Uterus (tissue), 4 donors: Measurements from ENCODE around the gene TPST2. TPM values are rescaled to one million over a fixed set of nuclear protein-coding genes. Genes with fewer than 3 reads are reported as not detected.

ENCODE experiments used
- DNase-seq, 2 donors: peaks; one replicate each; pipeline ENCODE4 v3.0.0-alpha.2; 2019 to 2020
- H3K27ac ChIP-seq, 2 donors: fragments of 200-600 bp; sonication (generic); 1 replicate in 1 of 2; 2 replicates in 1 of 2; pipeline ENCODE4 v1.5.1; 2016 to 2018
- H3K27me3 ChIP-seq, 2 donors: fragments of 200-600 bp; sonication (generic); one replicate each; pipeline ENCODE4 v1.5.1; 2018 to 2019; ENCODE audit warnings: control low read depth in 1 of 2
- H3K36me3 ChIP-seq, 2 donors: fragments of 200-600 bp; sonication (generic); one replicate each; pipeline ENCODE4 v1.5.1; 2019; ENCODE audit warnings: control low read depth in 1 of 2
- H3K4me1 ChIP-seq, 2 donors: fragments of 200-600 bp; sonication (generic); one replicate each; pipeline ENCODE4 v1.5.1; 2018 to 2019; ENCODE audit warnings: control low read depth in 1 of 2
- H3K4me3 ChIP-seq, 2 donors: fragments of 200-600 bp; sonication (generic); 1 replicate in 1 of 2; 2 replicates in 1 of 2; pipeline ENCODE4 v1.5.1; 2018 to 2019; ENCODE audit warnings: mild to moderate bottlenecking in 1 of 2
- H3K9me3 ChIP-seq, 2 donors: fragments of 200-600 bp; sonication (generic); one replicate each; pipeline ENCODE4 v1.5.1; 2019; ENCODE audit warnings: control low read depth in 1 of 2
- POLR2A ChIP-seq, 2 donors: fragments of 450-650 bp; IDR thresholded peaks; one replicate each; pipeline ENCODE4 v1.6.1; 2016; ENCODE audit warnings: antibody characterized with exemption in 2 of 2, mild to moderate bottlenecking in 1 of 2, moderate library complexity in 1 of 2
- intact Hi-C: fragments of 100-400 bp; cut with DNase I; formaldehyde crosslinking; loops from one replicate; pipeline ENCODE4 v1.15.1; 2023; ENCODE audit warnings: low total_unique reads
- total RNA-seq, 4 donors: library from RNA; depleted of rRNA in 3 of 4; stranded (reverse); fragments of >200 nt in 3 of 4; gene quantifications; one replicate each; pipeline versions ENCODE4 v1.1.0 to v1.2.4, GENCODE V29; 2014 to 2023
- TF ChIP-seq, protein P1 (sequence below), 4 experiments: fragments of 200-600 bp in 2 of 4; fragments of 450-650 bp in 2 of 4; sonication (generic) in 2 of 4; IDR thresholded peaks; one replicate each; pipeline ENCODE4 v1.5.1; 2016 to 2019; ENCODE audit warnings: antibody characterized with exemption in 4 of 4, mild to moderate bottlenecking in 2 of 4, moderate library complexity in 1 of 4
- donor health status: DM: yes; HTN: yes; CAD: no.

TPST2 gene
- total RNA-seq, 4 donors from 2014 or later = 32.4 to 71.5 (median 43.8) TPM

DNA sequence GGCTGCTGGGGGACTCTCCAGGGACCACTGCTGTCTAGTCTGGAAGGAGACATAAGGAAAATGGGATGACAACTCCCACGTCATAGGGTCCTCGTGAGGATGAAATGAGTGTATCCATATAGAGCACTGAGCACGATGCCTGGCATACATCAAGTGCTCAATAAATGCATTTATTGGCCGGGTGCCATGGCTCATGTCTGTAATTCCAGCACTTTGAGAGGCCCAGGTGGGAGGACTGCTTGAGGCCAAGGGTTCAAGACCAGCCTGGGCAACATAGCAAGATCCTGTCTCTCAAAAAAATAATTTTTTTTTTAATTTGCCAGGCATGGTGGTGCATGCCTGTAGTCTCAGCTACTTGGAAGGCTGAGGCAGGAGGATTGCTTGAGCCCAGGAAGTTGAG is 12.2 kb upstream of the TPST2 start:
- no peak for DNase-seq
- no peaks in the 10 kb centered on the region for H3K36me3 ChIP-seq
- TF ChIP-seq POLR2A (IDR thresholded peaks at IDR 0.05) = no peak
- TF ChIP-seq, protein P1, sequence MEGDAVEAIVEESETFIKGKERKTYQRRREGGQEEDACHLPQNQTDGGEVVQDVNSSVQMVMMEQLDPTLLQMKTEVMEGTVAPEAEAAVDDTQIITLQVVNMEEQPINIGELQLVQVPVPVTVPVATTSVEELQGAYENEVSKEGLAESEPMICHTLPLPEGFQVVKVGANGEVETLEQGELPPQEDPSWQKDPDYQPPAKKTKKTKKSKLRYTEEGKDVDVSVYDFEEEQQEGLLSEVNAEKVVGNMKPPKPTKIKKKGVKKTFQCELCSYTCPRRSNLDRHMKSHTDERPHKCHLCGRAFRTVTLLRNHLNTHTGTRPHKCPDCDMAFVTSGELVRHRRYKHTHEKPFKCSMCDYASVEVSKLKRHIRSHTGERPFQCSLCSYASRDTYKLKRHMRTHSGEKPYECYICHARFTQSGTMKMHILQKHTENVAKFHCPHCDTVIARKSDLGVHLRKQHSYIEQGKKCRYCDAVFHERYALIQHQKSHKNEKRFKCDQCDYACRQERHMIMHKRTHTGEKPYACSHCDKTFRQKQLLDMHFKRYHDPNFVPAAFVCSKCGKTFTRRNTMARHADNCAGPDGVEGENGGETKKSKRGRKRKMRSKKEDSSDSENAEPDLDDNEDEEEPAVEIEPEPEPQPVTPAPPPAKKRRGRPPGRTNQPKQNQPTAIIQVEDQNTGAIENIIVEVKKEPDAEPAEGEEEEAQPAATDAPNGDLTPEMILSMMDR (IDR thresholded peaks at IDR 0.05) = no peak
- intact Hi-C loops = no loop called here
- no peaks in the 10 kb centered on the region for H3K4me1 ChIP-seq
- no peaks in the 10 kb centered on the region for H3K27me3 ChIP-seq
- H3K27ac ChIP-seq = no peak overlapping the region
- no peaks in the 10 kb centered on the region for H3K9me3 ChIP-seq
- no peak overlapping the region for H3K4me3 ChIP-seq

DNA sequence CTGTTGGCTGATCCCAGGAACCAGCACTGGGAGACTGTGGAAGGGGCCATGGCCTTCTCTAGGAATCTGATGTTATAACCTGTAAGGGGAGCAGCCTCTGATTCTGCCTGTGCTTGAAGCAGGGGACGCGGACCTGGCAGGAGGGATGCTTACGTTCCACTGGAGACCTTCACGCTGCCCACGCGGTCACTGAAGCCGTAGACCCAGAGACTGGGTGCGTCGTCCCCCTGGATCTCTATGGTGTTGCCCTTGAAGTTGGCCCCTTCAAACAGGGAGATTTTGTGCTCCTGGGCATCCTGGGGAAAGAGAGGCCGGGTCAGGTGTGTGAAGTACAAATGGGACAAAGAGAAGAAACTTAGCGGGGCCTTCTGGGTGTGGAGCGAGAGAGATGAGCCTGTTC is 11.8 kb upstream of the TPST2 start:
- DNase-seq = no peak
- Histone ChIP-seq H3K4me1 (no peaks in the 10 kb centered on the region), H3K27me3 (no peaks in the 10 kb centered on the region), H3K36me3 (no peaks in the 10 kb centered on the region), H3K9me3 (no peaks in the 10 kb centered on the region), H3K27ac (no peak overlapping the region), H3K4me3 (no peak overlapping the region)
- intact Hi-C loops = no loop called here
- no peak for TF ChIP-seq POLR2A (IDR thresholded peaks at IDR 0.05)
- TF ChIP-seq, protein P1 (IDR thresholded peaks at IDR 0.05) = no peak

DNA sequence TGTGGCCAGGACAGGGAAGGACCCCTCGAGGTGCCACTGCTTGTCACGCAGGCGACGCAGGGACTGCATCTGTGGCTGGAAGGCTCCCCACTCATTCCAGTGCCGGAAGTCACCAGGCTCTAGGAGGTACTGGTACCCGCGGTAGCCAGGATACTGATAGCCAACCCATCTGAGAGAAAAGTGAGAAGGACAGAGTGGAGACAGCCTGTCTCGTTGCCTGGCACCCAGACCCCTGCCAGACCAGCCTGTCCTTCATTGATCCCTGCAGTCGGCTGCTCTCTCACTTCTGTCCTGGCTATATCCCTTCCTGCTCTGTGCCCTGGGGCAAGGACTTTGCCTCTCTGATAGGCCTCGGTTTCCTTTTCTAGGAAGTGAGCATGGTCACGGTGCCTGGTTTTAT is 9.6 kb upstream of the TPST2 start:
- H3K9me3 ChIP-seq = no peaks in the 10 kb centered on the region
- no peak overlapping the region for H3K27ac ChIP-seq
- no peaks in the 10 kb centered on the region for H3K4me1 ChIP-seq
- no peak overlapping the region for H3K4me3 ChIP-seq
- DNase-seq = no peak
- intact Hi-C loops = no loop called here
- TF ChIP-seq POLR2A (IDR thresholded peaks at IDR 0.05) = no peak
- TF ChIP-seq, protein P1 (IDR thresholded peaks at IDR 0.05) = no peak
- H3K27me3 ChIP-seq = no peaks in the 10 kb centered on the region
- H3K36me3 ChIP-seq = no peaks in the 10 kb centered on the region

DNA sequence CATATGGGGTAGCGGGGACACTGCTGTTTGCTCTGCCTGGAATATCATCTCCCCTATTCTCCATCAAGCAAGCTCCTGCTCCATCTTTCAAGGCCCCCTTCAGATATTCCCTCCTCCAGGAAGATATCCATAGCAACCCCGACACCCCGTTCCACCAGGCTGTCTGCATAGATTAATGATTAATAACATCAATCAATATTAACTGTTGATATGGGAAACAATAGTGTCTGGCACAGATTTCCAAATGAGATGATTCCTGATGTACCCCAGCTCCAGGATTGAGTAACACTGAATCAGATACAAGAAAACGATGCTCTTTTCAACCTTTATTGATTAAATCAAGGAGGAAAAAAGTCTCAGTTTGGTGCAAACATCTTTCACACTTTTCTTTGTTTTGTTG is 7.5 kb upstream of the TPST2 start:
- H3K27ac ChIP-seq = no peak overlapping the region

DNA sequence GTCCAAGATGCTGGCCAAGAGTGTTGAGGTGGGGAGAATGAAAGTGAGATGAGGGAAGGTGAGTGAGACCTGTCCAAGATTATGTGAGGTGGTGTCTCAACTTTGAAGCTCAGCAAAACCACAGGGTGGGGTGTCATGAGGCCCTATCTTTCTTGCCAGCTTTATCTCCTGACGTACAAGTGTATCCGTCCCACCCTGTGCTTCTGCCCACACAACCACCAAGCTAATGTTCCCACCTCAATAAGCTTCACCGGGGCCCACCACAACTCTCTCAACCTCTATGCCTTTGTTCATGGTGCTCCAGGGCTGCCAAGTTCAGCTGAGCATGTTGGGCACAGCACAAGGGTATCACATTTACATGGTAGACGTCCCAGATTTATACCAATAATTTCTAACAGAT is 7.1 kb upstream of the TPST2 start:
- no peaks in the 10 kb centered on the region for H3K4me1 ChIP-seq
- intact Hi-C loops = no loop called here
- DNase-seq = no peak
- TF ChIP-seq POLR2A (IDR thresholded peaks at IDR 0.05) = no peak
- TF ChIP-seq, protein P1 (IDR thresholded peaks at IDR 0.05) = no peak
- no peaks in the 10 kb centered on the region for H3K36me3 ChIP-seq
- no peak overlapping the region for H3K27ac ChIP-seq
- no peaks in the 10 kb centered on the region for H3K9me3 ChIP-seq
- H3K27me3 ChIP-seq = no peaks in the 10 kb centered on the region
- no peak overlapping the region for H3K4me3 ChIP-seq

More for the DNA sequence above, 7.5 kb upstream of the TPST2 start:
- intact Hi-C loops = no loop called here
- Histone ChIP-seq H3K9me3 (no peaks in the 10 kb centered on the region), H3K27me3 (no peaks in the 10 kb centered on the region), H3K4me3 (no peak overlapping the region), H3K36me3 (no peaks in the 10 kb centered on the region), H3K4me1 (no peaks in the 10 kb centered on the region)
- TF ChIP-seq, protein P1 (IDR thresholded peaks at IDR 0.05) = no peak
- TF ChIP-seq POLR2A (IDR thresholded peaks at IDR 0.05) = no peak
- no peak for DNase-seq
